HT1080 (cell line): ENCODE results near the gene IL20RA. TPM values are rescaled to one million over a fixed set of nuclear protein-coding genes. Genes with fewer than 3 reads are reported as not detected.

Experiments
- DNase-seq: peaks from one replicate; pipeline ENCODE4 v3.0.0-alpha.2; 2015; ENCODE audit warnings: low read depth
- total RNA-seq: library from RNA; depleted of rRNA; stranded (reverse); fragments of >200 nt; shearing (Covaris generic); gene quantifications from 2 replicates; pipeline ENCODE4 v1.2.3, GENCODE V29; 2014

Gene IL20RA
- total RNA-seq, 1 experiment from 2014 or later, result not detected

DNA sequence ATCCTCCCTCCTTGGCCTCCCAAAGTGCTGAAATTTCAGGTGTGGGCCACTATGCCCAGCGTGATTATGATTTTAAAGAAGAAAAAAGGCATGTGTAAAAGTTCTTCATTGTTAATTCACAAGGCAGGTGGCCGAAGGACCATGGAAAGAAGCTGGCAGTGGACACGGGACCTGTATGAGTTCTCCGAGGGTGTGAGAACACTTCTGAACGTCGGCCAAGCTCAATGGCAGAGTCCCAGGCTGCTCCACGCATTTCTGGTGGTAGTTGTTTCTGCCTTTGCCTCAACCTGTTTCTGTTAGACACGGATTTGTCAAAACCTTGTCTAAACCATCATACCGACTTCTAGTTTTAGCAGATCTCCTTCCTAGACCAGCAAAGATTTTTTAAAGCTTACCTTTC, 36.6 kb downstream of the IL20RA start:
- DNase-seq, result no peak

DNA sequence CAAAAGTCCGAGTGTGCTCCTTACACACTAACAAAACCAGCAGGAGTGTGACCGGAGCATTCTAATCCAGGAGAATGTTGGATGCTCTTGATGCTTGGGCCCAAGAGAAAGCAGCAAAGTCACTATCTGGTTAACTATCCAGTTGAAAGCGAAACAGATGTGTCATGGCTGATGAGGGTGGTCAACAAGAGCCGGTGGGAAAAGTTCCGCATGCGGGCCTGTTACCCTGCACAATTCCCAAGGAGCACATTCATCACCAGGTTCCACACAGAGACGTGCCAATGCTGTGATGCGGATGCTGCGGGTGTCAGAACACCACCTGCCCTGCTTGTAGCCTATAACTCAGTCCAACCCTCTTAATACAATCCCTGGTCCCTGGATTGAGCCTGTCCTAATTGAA, 38.7 kb downstream of the IL20RA start:
- DNase-seq, result no peak

DNA sequence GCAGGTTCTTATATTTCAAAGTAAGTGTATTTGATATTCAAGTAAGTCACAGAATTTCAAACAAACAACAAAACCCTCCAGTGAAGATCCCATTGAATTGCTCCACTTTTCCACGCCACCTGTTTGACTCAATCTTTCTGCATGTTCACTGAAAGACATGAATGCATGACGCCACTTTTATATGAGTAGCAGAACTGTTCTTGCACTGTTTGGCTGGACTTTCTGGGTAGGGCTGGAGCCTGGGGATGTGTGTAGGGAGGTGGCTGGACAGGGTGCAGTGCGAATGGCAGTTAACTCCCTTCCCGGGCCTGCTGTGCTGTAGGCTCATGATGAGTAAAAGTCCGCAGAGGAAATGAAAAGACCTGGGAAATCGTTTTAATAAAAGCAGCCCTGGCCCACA, 39.7 kb downstream of the IL20RA start:
- no peak for DNase-seq

DNA sequence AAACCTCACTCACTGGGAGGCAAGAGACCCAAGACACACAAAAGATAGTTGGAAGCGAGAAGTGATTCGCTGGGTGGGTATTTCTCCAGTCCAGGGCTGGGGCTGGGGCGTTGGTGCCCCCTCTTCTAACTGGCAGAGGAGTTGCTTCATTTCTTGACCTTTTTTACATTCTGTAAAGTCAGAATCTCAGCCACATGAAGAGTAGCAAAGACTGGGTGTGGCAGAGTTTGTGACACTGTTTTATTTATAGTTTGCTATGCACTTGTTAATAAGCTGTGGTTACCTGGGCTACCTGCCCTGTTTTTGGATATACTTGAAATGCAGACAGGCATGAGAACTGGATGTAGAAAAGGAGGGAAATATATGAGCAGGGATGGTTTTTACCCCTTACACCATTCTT, 42.3 kb downstream of the IL20RA start:
- no peak for DNase-seq

DNA sequence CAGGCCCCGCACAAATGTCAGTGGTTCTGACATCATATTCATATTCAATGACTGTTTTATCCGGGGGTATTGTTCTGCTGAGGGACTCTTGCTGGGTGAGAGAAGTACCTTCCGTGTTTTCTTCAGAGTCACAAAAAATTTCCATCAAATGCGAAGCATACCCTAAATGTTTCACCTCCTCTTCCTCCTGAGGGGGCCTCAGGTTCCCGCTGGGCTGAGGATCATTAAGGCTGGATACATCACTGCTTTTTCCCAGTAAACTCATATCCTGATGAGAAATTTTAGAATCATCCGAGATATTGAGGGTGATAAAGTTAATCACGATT, 42.8 kb downstream of the IL20RA start:
- DNase-seq, result no peak

DNA sequence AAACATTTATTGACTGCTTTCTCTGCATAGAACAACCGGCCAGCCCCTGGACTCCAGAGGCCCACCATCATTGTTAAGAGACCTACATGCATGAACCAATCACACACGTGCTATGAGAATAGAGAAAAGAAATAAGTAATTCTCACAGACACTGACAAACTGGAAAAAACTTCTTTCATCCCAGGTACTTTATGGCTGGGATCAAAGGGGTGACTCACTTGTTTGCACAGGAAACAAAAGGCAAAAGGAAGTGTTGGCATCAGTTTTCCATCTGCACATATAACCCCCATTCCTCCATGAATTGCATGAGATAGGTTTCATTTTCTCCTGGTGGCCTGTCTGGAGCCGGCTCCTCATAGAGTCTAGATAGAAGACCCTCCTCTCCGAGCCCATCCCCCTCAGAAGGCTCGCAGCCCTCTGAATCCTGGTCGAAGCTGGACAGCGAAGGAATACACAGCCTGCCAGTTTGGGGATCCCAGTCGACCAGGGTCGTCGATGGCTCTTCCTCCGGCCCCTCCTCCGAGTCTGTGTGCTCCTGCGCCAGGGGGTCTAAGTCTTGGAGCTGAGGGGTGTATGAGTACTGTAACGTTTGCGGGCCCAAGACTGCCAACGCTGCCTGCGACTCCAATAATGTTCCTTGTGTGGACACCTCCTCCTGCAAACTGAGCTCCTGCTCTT, 43.3 kb downstream of the IL20RA start:
- peak; percentile 84 for DNase-seq

DNA sequence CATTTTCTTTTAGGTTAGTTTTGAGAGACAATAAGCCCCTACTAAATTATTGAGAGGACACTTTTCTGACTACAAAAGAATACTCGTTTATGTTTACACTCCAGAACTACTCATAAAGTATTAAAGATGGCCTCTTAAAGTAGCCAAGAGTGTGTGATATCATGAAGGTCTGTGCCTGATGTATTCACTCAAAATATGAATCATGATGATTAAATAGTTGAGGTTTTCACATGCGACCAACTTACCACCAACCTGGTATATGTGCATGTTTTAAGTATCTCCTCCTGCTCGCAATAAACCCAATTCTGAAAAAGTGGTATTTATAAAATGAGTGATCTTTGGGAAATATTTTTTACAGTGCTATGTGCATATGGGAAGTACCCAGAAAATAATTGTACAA, 43.9 kb downstream of the IL20RA start:
- peak; percentile 62 for DNase-seq

DNA sequence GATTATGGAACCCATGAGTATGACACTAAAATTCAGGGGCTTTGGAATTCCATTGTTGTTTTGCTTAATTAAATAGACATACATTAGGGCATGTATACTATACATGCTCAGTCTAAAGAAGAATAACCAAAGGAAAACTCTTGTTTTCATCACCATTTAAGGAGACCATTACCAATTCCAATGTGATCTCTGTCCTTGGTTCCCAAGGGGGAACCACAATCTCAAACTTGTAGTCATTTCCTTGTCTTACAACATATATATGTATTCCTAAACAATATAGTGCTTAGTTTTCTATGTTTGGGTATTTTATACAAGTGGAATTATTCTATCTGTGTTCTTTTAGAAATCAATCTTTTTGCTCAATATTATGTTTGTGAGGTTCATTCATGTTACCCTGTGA, 49.2 kb downstream of the IL20RA start:
- no peak for DNase-seq

DNA sequence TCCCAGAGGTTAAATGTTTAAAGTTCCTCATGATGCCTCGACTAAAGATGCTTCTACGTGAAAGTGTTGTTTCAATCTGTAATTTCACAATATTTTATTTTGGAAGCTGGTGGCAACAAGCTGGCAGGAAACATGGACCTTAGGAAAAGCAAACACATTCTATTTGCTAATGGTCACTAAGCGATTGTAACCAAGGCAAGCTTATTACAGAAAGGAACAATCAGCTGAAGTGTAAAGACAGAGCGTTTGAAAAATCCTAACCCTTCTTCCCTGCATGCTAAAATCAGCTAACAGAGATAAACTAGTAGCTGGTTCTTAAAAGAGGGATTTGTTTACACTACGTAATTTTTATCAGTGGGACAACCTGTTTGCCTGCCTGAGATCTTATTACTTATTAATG, 50.0 kb downstream of the IL20RA start:
- no peak for DNase-seq

DNA sequence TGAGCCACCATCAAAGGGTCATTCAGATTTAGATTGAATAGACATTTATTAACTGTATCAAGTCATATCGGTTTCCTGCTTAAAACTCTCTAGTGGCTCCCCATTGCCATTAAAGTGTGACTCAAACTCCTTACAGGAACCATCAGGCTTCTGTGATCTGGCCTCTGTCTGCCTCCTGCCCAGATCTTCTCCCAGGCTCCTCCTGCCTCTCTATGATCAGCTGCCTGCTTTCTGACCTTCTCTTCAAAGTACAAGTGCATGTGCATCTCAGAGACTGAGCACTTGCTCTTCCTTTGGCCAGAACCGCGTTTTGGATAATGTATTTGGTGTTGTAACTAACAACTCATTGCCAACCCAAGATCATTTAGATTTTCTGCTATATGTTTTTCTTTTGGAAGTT, 52.7 kb downstream of the IL20RA start:
- peak; percentile 24 for DNase-seq

DNA sequence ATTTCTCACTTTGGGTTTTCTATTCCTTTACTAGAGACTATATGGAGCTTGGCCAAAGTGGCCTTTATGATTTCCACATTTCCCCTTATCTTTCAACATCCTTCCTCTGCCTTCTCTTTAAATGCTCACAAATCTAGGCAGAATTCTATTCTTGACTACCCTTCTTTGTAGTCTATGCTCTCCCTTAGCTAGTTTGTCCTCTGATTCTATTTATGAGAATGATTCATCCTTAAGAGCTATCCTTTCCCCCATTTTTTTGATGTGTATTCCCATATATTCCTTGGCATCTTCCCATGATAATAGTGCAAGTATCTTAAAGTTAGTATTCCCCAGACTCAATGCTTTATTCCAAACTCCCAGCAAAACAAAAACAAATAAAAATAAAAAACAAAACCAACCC, 53.1 kb downstream of the IL20RA start:
- peak; percentile 24 for DNase-seq

DNA sequence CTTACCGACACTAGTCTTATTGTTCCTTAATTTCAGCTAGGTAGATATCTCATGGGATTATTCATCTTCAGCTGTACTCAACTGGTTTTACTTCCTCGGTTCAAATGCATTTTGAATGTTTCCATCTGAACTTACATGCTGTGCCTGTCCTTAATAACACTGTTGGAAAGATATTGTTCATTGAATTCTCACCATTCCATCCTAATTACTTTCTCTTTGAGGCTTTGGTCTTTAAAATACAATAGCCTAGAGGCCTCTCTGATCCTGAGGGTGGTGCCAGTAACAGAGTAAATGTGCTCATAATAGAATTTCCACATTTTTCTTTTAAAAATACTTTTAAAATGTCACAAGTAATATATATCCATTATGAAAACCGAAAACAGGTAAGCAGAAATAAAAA, 54.0 kb downstream of the IL20RA start:
- no peak for DNase-seq

DNA sequence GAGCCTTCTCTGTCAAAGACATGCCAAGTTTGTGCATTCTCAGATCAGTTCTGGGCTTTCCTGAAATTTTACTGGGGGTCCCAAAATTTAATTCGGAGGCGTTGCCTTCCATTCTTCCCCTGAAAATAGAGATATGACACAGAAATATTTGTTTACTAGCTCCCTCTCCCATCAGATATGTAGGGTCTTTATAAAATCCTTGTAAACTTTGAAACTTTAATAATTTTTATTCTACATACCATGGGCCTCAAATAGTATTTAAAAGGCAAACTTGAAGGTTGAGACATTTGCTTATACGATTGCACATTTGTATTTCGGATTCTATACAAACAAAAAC, 54.6 kb downstream of the IL20RA start:
- DNase-seq, result no peak

DNA sequence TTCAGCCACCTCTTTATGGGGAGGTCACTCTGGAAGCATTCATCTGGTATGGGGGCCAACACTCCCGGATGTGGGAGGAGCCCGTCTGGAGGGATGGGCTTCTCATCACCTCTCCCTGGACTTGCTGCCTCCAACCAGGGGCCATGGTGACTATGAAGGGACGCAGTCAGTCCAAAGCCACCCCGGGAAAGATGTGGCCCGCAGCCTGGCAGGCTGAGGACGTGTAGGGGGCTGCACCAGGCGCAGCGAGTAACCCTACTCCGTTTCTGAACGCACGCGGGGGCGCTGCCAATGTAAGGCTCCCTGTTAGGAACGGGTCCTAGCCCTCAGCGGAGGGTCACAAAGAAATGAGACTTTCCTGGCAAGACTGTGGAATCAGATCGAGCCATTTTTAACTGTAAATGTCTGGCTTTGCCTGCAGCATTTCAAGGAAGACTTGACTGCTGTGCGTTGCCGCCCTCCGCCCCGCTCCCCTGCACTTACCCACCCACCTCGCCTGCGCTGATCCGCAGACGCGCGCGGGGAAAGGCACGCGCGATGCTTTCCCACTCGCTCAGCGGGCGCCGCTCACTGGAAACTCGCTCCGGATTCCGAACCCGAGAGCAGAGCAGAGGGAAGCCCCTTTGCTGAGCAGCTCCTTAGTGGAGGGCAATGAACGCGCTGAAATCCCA, 55.1 kb downstream of the IL20RA start:
- no peak for DNase-seq

DNA sequence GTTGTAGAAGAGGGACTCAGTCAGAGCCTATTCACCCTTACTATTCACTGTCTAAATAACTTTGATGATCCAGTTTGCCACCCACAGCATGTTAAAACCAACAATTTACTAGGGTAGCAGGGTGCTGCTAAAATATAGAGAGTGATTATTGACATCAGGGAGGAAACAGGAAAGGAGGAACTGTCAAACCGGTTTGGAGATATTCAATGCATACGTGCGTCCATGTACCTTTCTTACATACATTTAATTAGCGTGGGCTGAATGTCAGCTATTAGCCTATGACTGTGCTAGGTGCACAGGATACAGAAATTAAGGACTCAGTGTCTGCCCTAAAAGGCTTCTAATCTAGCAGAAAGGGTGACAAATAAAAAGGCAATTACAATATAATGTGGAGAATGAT, 57.2 kb downstream of the IL20RA start:
- no peak for DNase-seq

DNA sequence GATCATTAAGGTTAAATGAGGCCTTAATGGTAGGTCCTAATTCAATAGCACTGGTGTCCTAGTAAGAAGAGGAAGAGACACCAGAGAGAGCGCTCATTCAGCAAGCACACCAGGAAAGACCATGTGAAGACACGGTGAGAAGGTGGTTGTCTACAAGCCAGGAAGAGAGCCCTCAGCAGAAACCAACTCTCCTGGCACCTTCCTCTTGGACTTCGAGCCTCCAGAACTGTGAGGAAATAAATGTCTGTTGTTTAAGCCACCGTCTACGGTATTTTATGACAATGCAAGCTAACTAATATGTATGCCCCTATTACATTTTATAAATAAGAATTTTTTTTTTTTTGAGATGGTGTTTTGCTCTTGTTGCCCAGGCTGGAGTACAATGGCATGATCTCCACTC, 59.3 kb downstream of the IL20RA start:
- no peak for DNase-seq

DNA sequence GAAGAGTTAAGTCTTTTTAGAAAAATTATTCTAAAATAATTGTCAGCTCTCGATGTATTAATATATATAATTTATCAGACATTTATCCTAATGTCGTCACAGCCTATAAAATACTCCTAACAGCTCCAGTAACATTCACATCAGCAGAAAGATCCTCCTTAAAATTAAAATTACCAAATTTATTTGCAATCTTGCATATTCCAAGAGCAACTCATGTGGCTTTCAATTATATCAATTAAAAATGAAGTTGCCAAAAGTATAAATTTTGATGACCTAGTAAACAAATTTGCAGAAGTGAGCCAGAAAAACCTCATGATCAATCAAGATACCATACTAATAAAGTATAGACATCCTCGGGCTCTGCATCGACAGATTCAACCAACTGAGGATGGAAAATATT, 60.2 kb downstream of the IL20RA start:
- no peak for DNase-seq

DNA sequence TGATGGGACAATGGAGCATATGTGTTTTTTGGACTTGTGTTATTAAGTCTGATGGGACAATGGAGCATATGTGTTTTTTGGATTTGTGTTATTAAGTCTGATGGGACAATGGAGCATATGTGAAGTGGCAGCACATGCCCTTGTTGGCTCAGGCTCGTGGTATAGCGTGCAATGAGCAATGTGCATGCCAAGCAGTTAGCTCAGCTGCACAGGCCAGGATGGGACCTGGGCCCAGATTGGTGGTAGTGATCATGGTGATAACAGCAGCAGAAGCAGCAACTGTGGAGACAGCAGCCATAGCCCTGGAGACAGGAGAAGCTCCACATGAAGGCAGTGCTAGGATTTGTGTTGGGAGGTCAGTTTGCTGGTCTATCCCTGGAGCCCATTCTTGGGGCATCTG, 61.1 kb downstream of the IL20RA start:
- no peak for DNase-seq

DNA sequence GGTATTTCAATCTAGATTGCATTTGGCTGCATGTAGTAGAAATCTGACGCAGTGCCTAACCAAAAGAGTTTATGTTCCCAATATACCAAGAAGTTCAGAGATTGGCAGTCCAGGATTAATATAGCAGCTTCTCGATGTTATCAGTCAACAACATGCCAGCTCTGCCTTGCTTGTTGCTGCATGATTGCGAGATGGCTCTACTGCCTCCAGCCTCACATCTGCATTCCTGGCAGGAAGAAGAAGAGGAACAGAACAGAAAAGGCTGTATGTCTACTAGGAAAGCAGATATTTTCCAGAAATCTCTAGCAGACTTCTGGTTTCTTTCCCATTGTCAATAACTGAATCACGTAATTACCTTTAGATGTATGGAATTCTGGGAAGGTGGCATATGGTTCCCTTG, 61.8 kb downstream of the IL20RA start:
- DNase-seq, result no peak

DNA sequence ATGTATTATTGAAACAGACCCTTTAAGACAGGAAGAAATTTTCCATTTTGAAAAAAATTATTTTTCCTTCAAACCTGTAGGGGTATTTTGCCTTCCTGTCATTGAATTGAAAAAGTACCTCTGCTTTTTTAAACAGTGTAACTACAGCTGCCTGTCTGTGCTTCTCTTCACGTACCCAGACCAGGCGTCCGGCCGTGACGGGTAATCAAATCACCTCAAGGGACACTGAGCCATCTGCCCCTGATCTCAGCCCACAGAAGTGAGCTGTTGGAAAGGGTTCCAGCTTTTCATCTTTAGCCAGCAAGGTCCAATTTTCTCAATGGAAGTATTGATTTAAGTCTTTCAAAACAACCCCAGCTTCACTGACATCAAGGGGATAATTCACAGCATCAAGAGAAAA, 64.7 kb downstream of the IL20RA start:
- DNase-seq, result no peak

DNA sequence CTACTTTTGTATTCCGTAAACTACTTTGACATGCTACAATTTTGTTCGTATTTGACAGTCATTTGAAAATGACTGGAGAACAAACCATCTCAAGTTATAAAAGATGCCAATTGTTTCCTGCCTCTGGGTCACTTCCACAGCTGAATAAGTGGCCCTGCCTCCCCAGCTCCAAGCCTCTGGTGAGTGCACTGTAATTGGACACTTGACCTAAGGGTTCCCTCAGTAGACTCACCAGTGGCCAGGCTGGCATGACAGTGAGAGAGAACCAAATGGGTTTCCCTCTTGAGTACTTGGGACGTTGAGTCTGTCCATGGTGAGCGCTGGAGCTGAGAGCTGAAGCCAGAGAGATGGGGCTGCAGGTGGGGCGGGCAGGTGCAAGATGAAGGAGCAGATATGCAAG, 65.6 kb downstream of the IL20RA start:
- DNase-seq, result no peak

DNA sequence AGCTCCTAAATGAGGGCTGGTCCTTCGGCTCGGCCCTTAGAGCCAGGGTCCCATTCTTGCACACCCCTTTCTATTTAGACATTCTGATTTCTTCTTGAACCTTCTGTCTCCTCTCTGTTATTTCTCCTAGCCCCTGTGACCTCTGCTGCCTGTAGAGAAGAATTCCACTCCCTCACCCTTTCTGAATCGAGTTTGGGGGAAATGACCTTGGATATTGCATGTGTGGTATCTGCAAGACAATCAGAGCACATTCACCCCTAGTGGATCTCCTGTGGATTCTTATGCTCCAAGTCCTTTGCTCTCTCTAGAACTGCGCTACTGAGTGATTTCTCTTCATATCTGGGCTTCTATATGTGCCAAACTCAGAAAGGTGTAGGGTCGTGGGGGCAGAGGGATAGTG, 67.7 kb downstream of the IL20RA start:
- DNase-seq, result no peak

DNA sequence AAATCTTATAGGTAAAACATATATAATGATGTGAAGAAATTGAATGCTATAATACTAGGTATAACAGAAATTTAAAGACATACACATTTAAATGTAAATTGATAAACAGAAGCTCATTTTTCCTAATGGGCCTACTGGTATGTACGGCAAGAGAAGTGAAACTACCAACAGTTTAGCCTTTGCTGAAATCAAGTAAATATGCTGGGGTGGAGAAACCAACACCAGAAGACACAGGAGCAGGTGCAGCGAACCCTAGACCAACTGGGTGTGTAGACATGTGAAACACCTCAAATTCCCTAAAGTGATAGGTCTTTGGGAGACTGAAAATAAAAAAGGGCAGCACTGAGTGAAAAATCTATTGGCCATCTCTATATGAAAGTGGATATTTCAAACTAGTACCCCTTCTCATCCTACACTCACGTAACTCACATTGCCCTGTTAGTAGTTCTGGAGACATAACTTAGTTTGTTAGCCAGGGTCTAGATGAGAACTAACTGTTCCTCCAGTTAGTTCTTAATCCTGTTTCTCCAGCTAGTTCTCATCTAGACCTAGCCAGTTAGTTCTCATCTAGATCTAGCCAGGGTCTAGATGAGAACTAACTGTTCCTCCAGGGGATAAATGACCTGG, 69.6 kb downstream of the IL20RA start:
- no peak for DNase-seq
